HCT116 (cell line): ENCODE measurements around the gene TSPAN15. TPM values are rescaled to one million over a fixed set of nuclear protein-coding genes. Genes with fewer than 3 reads are reported as not detected.

Experiments
- ATAC-seq: fragments of 200-7000 bp; cut with Tn5 transposase; 2 replicates; pipeline ENCODE4 v1.9.1; 2020; ENCODE audit warnings: mild to moderate bottlenecking, moderate library complexity
- Bru-seq: library from RNA; stranded (reverse); fragments of 400-500 nt; gene quantifications from one replicate; lab custom pipeline; 2021; lab: Mats Ljungman, UMichigan
- BruChase-seq, 2 experiments: library from RNA; stranded (reverse); fragments of 400-500 nt; gene quantifications; one replicate each; lab custom pipeline; 2021; lab: Mats Ljungman, UMichigan
- BruUV-seq: library from RNA; stranded (reverse); fragments of 400-500 nt; replicated peaks from 2 replicates; lab custom pipeline; 2021; lab: Mats Ljungman, UMichigan
- CTCF ChIA-PET: fragments of 300-600 bp; sonication (Branson Sonifier 250); formaldehyde crosslinking; loops from one replicate; lab custom pipeline; 2021; ENCODE audit warnings: antibody characterized with exemption; lab: Charles Lee
- POLR2A ChIA-PET: fragments of 300-600, 350-600 bp; sonication (Branson Sonifier 250); formaldehyde crosslinking; loops from one replicate; lab custom pipeline; 2021; ENCODE audit warnings: antibody characterized with exemption; lab: Charles Lee
- RAD21 ChIA-PET, 2 experiments: fragments of 300-600 bp; sonication (Branson Sonifier 250); formaldehyde crosslinking; loops; one replicate each; lab custom pipeline; 2023; ENCODE audit warnings: low total read pairs in 2 of 2; ENCODE audit not compliant: uncharacterized antibody in 2 of 2, unreplicated experiment in 2 of 2, low non-redundant PET in 1 of 2; lab: Charles Lee
- DNase-seq: peaks from one replicate; pipeline ENCODE4 v3.0.0-alpha.2; 2010; ENCODE audit warnings: low read depth, low spot score
- H2AFZ ChIP-seq: fragments of 200-600 bp; shearing (Covaris generic), sonication (generic); 2 replicates; pipeline ENCODE4 v1.6.1; 2017; ENCODE audit warnings: low read depth, mixed run types, mixed read lengths, antibody characterized with exemption, low read length; ENCODE audit not compliant: poor library complexity, severe bottlenecking
- H3K27ac ChIP-seq: 2 replicates; pipeline ENCODE4 v1.5.1; 2012; ENCODE audit warnings: low read depth, low read length
- H3K27me3 ChIP-seq: fragments of 200-600 bp; sonication (generic); 2 replicates; pipeline ENCODE4 v1.6.1; 2016; ENCODE audit warnings: mixed run types, low read length, mixed read lengths; ENCODE audit not compliant: insufficient read depth
- H3K36me3 ChIP-seq, 2 experiments: fragments of 200-500 bp in 1 of 2; fragments of 200-600 bp in 1 of 2; sonication (Bioruptor generic) in 1 of 2; sonication (generic) in 1 of 2; 2 replicates each; pipeline versions ENCODE4 v1.5.1 to v1.6.1; 2014 to 2016; ENCODE audit warnings: low read length in 2 of 2, inconsistent platforms in 1 of 2, mixed read lengths in 1 of 2, mixed run types in 1 of 2; ENCODE audit not compliant: insufficient read depth in 2 of 2, control insufficient read depth in 1 of 2
- H3K4me1 ChIP-seq, 2 experiments: fragments of 200-600 bp in 1 of 2; sonication (generic) in 1 of 2; 2 replicates each; pipeline versions ENCODE4 v1.5.1 to v1.6.1; 2012 to 2017; ENCODE audit warnings: low read length in 2 of 2, inconsistent platforms in 1 of 2, mild to moderate bottlenecking in 1 of 2, mixed read lengths in 1 of 2, mixed run types in 1 of 2, moderate library complexity in 1 of 2; ENCODE audit not compliant: insufficient read depth in 2 of 2, control insufficient read depth in 1 of 2
- H3K4me2 ChIP-seq: fragments of 200-600 bp; sonication (generic); 2 replicates; pipeline ENCODE4 v1.6.1; 2017; ENCODE audit warnings: mixed run types, low read length, mixed read lengths
- H3K4me3 ChIP-seq, 2 experiments: fragments of 200-600 bp in 1 of 2; sonication (generic) in 1 of 2; replicated peaks in 1 of 2; 2 replicates each; pipeline ENCODE4 v1.5.1; 2011 to 2016; ENCODE audit warnings: low read length in 2 of 2, control low read depth in 1 of 2, low read depth in 1 of 2, mild to moderate bottlenecking in 1 of 2, mixed read lengths in 1 of 2, mixed run types in 1 of 2
- H3K79me2 ChIP-seq: fragments of 200-600 bp; sonication (generic); 2 replicates; pipeline ENCODE4 v1.6.1; 2017; ENCODE audit warnings: mild to moderate bottlenecking, mixed run types, low read length, moderate library complexity, mixed read lengths; ENCODE audit not compliant: insufficient read depth
- H3K9ac ChIP-seq: fragments of 200-600 bp; sonication (generic); 2 replicates; pipeline ENCODE4 v1.6.1; 2016; ENCODE audit warnings: low read length, mixed read lengths
- H3K9me2 ChIP-seq: fragments of 200-600 bp; sonication (generic), shearing (Covaris generic); 2 replicates; pipeline ENCODE4 v1.6.1; 2017; ENCODE audit warnings: mixed run types, mild to moderate bottlenecking, moderate library complexity; ENCODE audit not compliant: insufficient read depth
- H3K9me3 ChIP-seq, 2 experiments: fragments of 200-500 bp in 1 of 2; fragments of 200-600 bp in 1 of 2; sonication (Bioruptor generic) in 1 of 2; sonication (generic) in 1 of 2; 2 replicates each; pipeline ENCODE4 v1.6.1; 2014 to 2017; ENCODE audit warnings: low read length in 2 of 2, mixed read lengths in 2 of 2, inconsistent platforms in 1 of 2, low read depth in 1 of 2, mild to moderate bottlenecking in 1 of 2, mixed run types in 1 of 2, moderate library complexity in 1 of 2; ENCODE audit not compliant: control insufficient read depth in 1 of 2, insufficient read depth in 1 of 2
- H4K20me1 ChIP-seq: fragments of 200-600 bp; sonication (generic), shearing (Covaris generic); 2 replicates; pipeline ENCODE4 v1.6.1; 2017; ENCODE audit warnings: mixed run types, mild to moderate bottlenecking, moderate library complexity; ENCODE audit not compliant: insufficient read depth
- CBX3 ChIP-seq: IDR thresholded peaks from 2 replicates; pipeline ENCODE4 v1.6.1; 2012; ENCODE audit warnings: low read depth
- CEBPB ChIP-seq: IDR thresholded peaks from 2 replicates; pipeline ENCODE4 v1.6.1; 2012; ENCODE audit warnings: low read depth
- ELF1 ChIP-seq: IDR thresholded peaks from 2 replicates; pipeline ENCODE4 v1.6.1; 2012; ENCODE audit warnings: low read depth, borderline replicate concordance
- EZH2 ChIP-seq: fragments of 200-600 bp; sonication (generic); IDR thresholded peaks from 2 replicates; pipeline ENCODE4 v1.6.1; 2017; ENCODE audit warnings: antibody characterized with exemption, mixed run types
- POLR2AphosphoS5 ChIP-seq: IDR thresholded peaks from 2 replicates; pipeline ENCODE4 v1.6.1; 2011; ENCODE audit warnings: mild to moderate bottlenecking, low read depth, low read length, moderate library complexity
- RAD21 ChIP-seq: IDR thresholded peaks from 2 replicates; pipeline ENCODE4 v1.6.1; 2012; ENCODE audit warnings: low read depth, mild to moderate bottlenecking
- SIN3A ChIP-seq: IDR thresholded peaks from 2 replicates; pipeline ENCODE4 v1.6.1; 2012; ENCODE audit warnings: low read depth
- SP1 ChIP-seq: IDR thresholded peaks from 2 replicates; pipeline ENCODE4 v1.6.1; 2012; ENCODE audit warnings: low read depth
- TCF7L2 ChIP-seq: IDR thresholded peaks from 2 replicates; pipeline ENCODE4 v1.7.0; 2011; ENCODE audit warnings: borderline replicate concordance, inconsistent platforms; ENCODE audit not compliant: insufficient read depth, insufficient read length; ENCODE audit errors: extremely low read depth
- YY1 ChIP-seq: IDR thresholded peaks from 2 replicates; pipeline ENCODE4 v1.6.1; 2011; ENCODE audit warnings: low read length, low read depth, moderate library complexity, mild to moderate bottlenecking; ENCODE audit not compliant: insufficient replicate concordance; ENCODE audit errors: extremely low read depth
- ZNF274 ChIP-seq: fragments of 200-500 bp; sonication (Bioruptor generic); IDR thresholded peaks from 2 replicates; pipeline ENCODE4 v1.6.1; 2014; ENCODE audit warnings: mild to moderate bottlenecking, low read depth, low read length, inconsistent platforms
- intact Hi-C: fragments of 100-400 bp; cut with micrococcal nuclease; formaldehyde crosslinking; loops from 2 replicates; pipeline ENCODE4 v1.10.0; 2022
- long read RNA-seq: library from polyadenylated mRNA; unstranded; transcript quantifications from one replicate; pipeline ENCODE4 v2.0.0, GENCODE V29; 2021; ENCODE audit not compliant: unreplicated experiment
- polyA plus RNA-seq: library from polyadenylated mRNA; unstranded; fragments of >200 nt; gene quantifications from 2 replicates; pipeline ENCODE4 v1.2.1, GENCODE V29; 2012; ENCODE audit warnings: missing spikeins
- total RNA-seq: library from RNA; stranded (reverse); gene quantifications from one replicate; pipeline ENCODE4 v1.2.1, GENCODE V29; 2021; ENCODE audit not compliant: unreplicated experiment
- TF ChIP-seq, protein P1 (sequence below): IDR thresholded peaks from 2 replicates; pipeline ENCODE4 v1.6.1; 2012
- TF ChIP-seq, protein P2 (sequence below): IDR thresholded peaks from 2 replicates; pipeline ENCODE4 v1.6.1; 2011; ENCODE audit warnings: mild to moderate bottlenecking, low read length, moderate library complexity; ENCODE audit not compliant: insufficient replicate concordance; ENCODE audit errors: extremely low read depth
- TF ChIP-seq, protein P3 (sequence below): IDR thresholded peaks from 2 replicates; pipeline ENCODE4 v1.6.1; 2012
- TF ChIP-seq, protein P4 (sequence below), 3 experiments: fragments of 200-600 bp in 1 of 3; sonication (generic) in 1 of 3; IDR thresholded peaks in 2 of 3; conservative IDR thresholded peaks in 1 of 3; 2 replicates each; pipeline ENCODE4 v1.5.1; 2012 to 2017; ENCODE audit warnings: low read depth in 2 of 3, low read length in 2 of 3, antibody characterized with exemption in 1 of 3, borderline replicate concordance in 1 of 3, control low read depth in 1 of 3, mild to moderate bottlenecking in 1 of 3, mixed read lengths in 1 of 3, mixed run types in 1 of 3, moderate library complexity in 1 of 3; ENCODE audit not compliant: insufficient read depth in 1 of 3
- TF ChIP-seq, protein P5 (sequence below): IDR thresholded peaks from 2 replicates; pipeline ENCODE4 v1.6.1; 2012; ENCODE audit warnings: low read depth

The TSPAN15 gene
- total RNA-seq (16.0 TPM), Bru-seq, nascent RNA (percentile 58 among the genes with signal in this experiment), BruChase-seq, experiment 1, labeled RNA remaining after a 6-hour chase (percentile 62 among the genes with signal in this experiment), BruChase-seq, experiment 2, labeled RNA remaining after a 2-hour chase (percentile 69 among the genes with signal in this experiment)
- 30.7 and 42.6 TPM in 2 replicates for polyA plus RNA-seq
- long read RNA-seq, transcript TSPAN15-201 (8 exons, 1,698 nt), result major isoform, 31 of 48 reads
- long read RNA-seq, partial matches to known transcripts, result 1 of 48 reads
- long read RNA-seq, other reads (novel, unspliced or antisense), result 16 of 48 reads

DNA sequence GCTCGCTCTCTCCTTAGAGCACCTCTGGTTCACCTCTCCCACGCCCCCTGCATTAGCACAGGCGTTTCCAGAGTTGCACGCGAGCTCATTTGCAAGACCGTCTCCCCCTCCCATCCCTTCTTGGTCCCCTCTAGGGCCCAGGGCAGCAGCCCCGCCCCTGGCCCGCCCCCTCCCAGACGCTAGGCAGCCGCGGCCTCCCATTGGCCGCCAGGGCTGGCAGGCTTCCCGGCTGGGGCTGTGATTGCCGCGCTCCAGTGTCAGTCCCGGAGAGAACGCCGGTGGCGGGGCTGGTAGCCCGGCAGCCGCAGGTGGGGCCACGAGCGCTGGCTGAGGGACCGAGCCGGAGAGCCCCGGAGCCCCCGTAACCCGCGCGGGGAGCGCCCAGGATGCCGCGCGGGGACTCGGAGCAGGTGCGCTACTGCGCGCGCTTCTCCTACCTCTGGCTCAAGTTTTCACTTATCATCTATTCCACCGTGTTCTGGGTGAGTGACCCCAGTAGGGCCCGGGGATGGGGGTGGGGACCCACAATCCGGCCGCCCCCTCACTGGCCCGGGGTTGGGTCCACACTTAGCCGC is at the start of gene TSPAN15:
TSS of gene TSPAN15 (plus strand) at position 257 of the 575 bp plus-strand sequence. CDS start at position 387, 130 bp downstream.
- Histone ChIP-seq H3K4me3 (peak within 1 kb of the TSS; percentile 73 to 82), H3K9me2 (no peaks in the 10 kb centered on the region), H4K20me1 (no peaks in the 10 kb centered on the region), H3K4me2 (peak within 1 kb of the TSS; percentile 95), H2AFZ (no peak within 1 kb of the TSS), H3K4me1 (peaks cover 35 to 64% of the 10 kb centered on the region in 2 experiments), H3K79me2 (0 out of 2 replicates have a peak, but pooled peaks cover 4% of the 10 kb centered on the region), H3K27me3 (no peaks in the 10 kb centered on the region), H3K27ac (peak within 1 kb of the TSS; percentile 58), H3K9me3 (no peaks in the 10 kb centered on the region), H3K9ac (peak within 1 kb of the TSS; percentile 68), H3K36me3 (no peaks in the 10 kb centered on the region)
- ChIA-PET RAD21 (interaction anchor here in 1 of 2 experiments (1.0 kb wide), 1 partner anchor 56 kb away, joined by 9 read pairs; no protein-coding TSS in a partner anchor), POLR2A (no interaction called here), CTCF (interaction anchor here (1.1 to 4.1 kb wide), 3 partner anchors 12 to 56 kb away, joined by 3 to 21 read pairs (median 14); no protein-coding TSS in a partner anchor)
- intact Hi-C loops, result loop anchor here (10.0 kb wide), 1 partner anchor 54 kb away; no protein-coding TSS in a partner anchor
- no TSS peak for BruUV-seq
- DNase-seq (peak; percentile 75), ATAC-seq (peak; percentile 84)
- no peak for TF ChIP-seq CBX3
- no peak for TF ChIP-seq RAD21
- TF ChIP-seq TCF7L2, result no peak
- no peak for TF ChIP-seq ZNF274
- TF ChIP-seq, protein P1, sequence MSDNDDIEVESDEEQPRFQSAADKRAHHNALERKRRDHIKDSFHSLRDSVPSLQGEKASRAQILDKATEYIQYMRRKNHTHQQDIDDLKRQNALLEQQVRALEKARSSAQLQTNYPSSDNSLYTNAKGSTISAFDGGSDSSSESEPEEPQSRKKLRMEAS, result peak; percentile 6; the same call in 1 of the 2 replicates
- no peak for TF ChIP-seq CEBPB
- TF ChIP-seq YY1, result peak; percentile 28
- no peak for TF ChIP-seq EZH2
- TF ChIP-seq ELF1, result no peak
- TF ChIP-seq, protein P2, sequence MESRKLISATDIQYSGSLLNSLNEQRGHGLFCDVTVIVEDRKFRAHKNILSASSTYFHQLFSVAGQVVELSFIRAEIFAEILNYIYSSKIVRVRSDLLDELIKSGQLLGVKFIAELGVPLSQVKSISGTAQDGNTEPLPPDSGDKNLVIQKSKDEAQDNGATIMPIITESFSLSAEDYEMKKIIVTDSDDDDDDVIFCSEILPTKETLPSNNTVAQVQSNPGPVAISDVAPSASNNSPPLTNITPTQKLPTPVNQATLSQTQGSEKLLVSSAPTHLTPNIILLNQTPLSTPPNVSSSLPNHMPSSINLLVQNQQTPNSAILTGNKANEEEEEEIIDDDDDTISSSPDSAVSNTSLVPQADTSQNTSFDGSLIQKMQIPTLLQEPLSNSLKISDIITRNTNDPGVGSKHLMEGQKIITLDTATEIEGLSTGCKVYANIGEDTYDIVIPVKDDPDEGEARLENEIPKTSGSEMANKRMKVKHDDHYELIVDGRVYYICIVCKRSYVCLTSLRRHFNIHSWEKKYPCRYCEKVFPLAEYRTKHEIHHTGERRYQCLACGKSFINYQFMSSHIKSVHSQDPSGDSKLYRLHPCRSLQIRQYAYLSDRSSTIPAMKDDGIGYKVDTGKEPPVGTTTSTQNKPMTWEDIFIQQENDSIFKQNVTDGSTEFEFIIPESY, result no peak
- TF ChIP-seq, protein P3, sequence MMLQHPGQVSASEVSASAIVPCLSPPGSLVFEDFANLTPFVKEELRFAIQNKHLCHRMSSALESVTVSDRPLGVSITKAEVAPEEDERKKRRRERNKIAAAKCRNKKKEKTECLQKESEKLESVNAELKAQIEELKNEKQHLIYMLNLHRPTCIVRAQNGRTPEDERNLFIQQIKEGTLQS, result no peak
- TF ChIP-seq POLR2AphosphoS5, result peak; percentile 47; the same call in 1 of the 2 replicates
- TF ChIP-seq, protein P4, sequence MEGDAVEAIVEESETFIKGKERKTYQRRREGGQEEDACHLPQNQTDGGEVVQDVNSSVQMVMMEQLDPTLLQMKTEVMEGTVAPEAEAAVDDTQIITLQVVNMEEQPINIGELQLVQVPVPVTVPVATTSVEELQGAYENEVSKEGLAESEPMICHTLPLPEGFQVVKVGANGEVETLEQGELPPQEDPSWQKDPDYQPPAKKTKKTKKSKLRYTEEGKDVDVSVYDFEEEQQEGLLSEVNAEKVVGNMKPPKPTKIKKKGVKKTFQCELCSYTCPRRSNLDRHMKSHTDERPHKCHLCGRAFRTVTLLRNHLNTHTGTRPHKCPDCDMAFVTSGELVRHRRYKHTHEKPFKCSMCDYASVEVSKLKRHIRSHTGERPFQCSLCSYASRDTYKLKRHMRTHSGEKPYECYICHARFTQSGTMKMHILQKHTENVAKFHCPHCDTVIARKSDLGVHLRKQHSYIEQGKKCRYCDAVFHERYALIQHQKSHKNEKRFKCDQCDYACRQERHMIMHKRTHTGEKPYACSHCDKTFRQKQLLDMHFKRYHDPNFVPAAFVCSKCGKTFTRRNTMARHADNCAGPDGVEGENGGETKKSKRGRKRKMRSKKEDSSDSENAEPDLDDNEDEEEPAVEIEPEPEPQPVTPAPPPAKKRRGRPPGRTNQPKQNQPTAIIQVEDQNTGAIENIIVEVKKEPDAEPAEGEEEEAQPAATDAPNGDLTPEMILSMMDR (IDR thresholded peaks at IDR 0.05 in 2 of 3, conservative IDR thresholded peaks at IDR 0.05 in 1 of 3; ENCODE audit: borderline replicate concordance in 1 of 3, insufficient read depth in 1 of 3, low read depth in 2 of 3, low read length in 2 of 3), result no peak
- TF ChIP-seq, protein P5, sequence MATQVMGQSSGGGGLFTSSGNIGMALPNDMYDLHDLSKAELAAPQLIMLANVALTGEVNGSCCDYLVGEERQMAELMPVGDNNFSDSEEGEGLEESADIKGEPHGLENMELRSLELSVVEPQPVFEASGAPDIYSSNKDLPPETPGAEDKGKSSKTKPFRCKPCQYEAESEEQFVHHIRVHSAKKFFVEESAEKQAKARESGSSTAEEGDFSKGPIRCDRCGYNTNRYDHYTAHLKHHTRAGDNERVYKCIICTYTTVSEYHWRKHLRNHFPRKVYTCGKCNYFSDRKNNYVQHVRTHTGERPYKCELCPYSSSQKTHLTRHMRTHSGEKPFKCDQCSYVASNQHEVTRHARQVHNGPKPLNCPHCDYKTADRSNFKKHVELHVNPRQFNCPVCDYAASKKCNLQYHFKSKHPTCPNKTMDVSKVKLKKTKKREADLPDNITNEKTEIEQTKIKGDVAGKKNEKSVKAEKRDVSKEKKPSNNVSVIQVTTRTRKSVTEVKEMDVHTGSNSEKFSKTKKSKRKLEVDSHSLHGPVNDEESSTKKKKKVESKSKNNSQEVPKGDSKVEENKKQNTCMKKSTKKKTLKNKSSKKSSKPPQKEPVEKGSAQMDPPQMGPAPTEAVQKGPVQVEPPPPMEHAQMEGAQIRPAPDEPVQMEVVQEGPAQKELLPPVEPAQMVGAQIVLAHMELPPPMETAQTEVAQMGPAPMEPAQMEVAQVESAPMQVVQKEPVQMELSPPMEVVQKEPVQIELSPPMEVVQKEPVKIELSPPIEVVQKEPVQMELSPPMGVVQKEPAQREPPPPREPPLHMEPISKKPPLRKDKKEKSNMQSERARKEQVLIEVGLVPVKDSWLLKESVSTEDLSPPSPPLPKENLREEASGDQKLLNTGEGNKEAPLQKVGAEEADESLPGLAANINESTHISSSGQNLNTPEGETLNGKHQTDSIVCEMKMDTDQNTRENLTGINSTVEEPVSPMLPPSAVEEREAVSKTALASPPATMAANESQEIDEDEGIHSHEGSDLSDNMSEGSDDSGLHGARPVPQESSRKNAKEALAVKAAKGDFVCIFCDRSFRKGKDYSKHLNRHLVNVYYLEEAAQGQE, result no peak
- peak; percentile 36; the same call in 1 of the 2 replicates for TF ChIP-seq SIN3A
- TF ChIP-seq SP1, result peak; percentile 94
